Panc1 (cell line): ENCODE results near the gene TPCN1. TPM values are rescaled to one million over a fixed set of nuclear protein-coding genes. Genes with fewer than 3 reads are reported as not detected.
A peak's percentile ranks its signal among the peaks of the same experiment; 100 is the strongest.

Source experiments
- ATAC-seq: fragments of 200-7000 bp; cut with Tn5 transposase; 2 replicates; pipeline ENCODE4 v1.9.1; 2020; ENCODE audit warnings: mild to moderate bottlenecking, moderate library complexity
- BruUV-seq: library from RNA; stranded (reverse); fragments of 400-500 nt; replicated peaks from 2 replicates; lab custom pipeline; 2021; lab: Mats Ljungman, UMichigan
- CTCF ChIA-PET: fragments of 300-600 bp; sonication (Branson Sonifier 250); formaldehyde crosslinking; loops from one replicate; lab custom pipeline; 2022; ENCODE audit warnings: antibody characterized with exemption; lab: Charles Lee
- POLR2A ChIA-PET: fragments of 300-600 bp; sonication (Branson Sonifier 250); formaldehyde crosslinking; loops from one replicate; lab custom pipeline; 2022; ENCODE audit warnings: antibody characterized with exemption; lab: Charles Lee
- DNase-seq: peaks from one replicate; pipeline ENCODE4 v3.0.0-alpha.2; 2010; ENCODE audit warnings: low read depth, low spot score
- H3K27ac ChIP-seq: 2 replicates; pipeline ENCODE4 v1.5.1; 2011; ENCODE audit warnings: mild to moderate bottlenecking, low read length, inconsistent platforms
- H3K27me3 ChIP-seq: fragments of 200-500 bp; sonication (Bioruptor generic); 2 replicates; pipeline ENCODE4 v1.6.0; 2014; ENCODE audit warnings: low read length, inconsistent platforms; ENCODE audit not compliant: control insufficient read depth, insufficient read depth
- H3K36me3 ChIP-seq: fragments of 200-500 bp; sonication (Bioruptor generic); 2 replicates; pipeline ENCODE4 v1.5.1; 2014; ENCODE audit warnings: inconsistent platforms, mild to moderate bottlenecking, low read length, moderate library complexity; ENCODE audit not compliant: control insufficient read depth, insufficient read depth
- H3K4me1 ChIP-seq: 2 replicates; pipeline ENCODE4 v1.5.1; 2011; ENCODE audit warnings: inconsistent platforms, mild to moderate bottlenecking, low read length, moderate library complexity; ENCODE audit not compliant: control insufficient read depth, insufficient read depth
- H3K4me3 ChIP-seq, 2 experiments: 2 replicates each; pipeline ENCODE4 v1.5.1; 2011 to 2012; ENCODE audit warnings: low read depth in 2 of 2, low read length in 2 of 2, mild to moderate bottlenecking in 2 of 2, inconsistent platforms in 1 of 2, moderate library complexity in 1 of 2
- H3K9me3 ChIP-seq: fragments of 200-500 bp; sonication (Bioruptor generic); 2 replicates; pipeline ENCODE4 v1.5.1; 2014; ENCODE audit warnings: low read depth, mild to moderate bottlenecking, inconsistent platforms, low read length, moderate library complexity; ENCODE audit not compliant: control insufficient read depth, insufficient read depth
- POLR2AphosphoS5 ChIP-seq: IDR thresholded peaks from 2 replicates; pipeline ENCODE4 v1.6.1; 2012; ENCODE audit warnings: mild to moderate bottlenecking, low read depth, low read length, moderate library complexity
- REST ChIP-seq, 2 experiments: IDR thresholded peaks; 2 replicates each; pipeline ENCODE4 v1.6.1; 2011 to 2012; ENCODE audit warnings: low read depth in 2 of 2, control low read depth in 1 of 2, low read length in 1 of 2, mild to moderate bottlenecking in 1 of 2, moderate library complexity in 1 of 2; ENCODE audit not compliant: insufficient read depth in 1 of 2
- SIN3A ChIP-seq: IDR thresholded peaks from 2 replicates; pipeline ENCODE4 v1.6.1; 2012; ENCODE audit warnings: low read depth, mild to moderate bottlenecking, low read length, moderate library complexity, borderline replicate concordance; ENCODE audit not compliant: insufficient read depth
- TCF7L2 ChIP-seq: IDR thresholded peaks from 2 replicates; pipeline ENCODE4 v1.6.1; 2011; ENCODE audit warnings: mild to moderate bottlenecking, low read depth, low read length, inconsistent platforms
- in situ Hi-C: cut with HindIII; loops from 2 replicates; pipeline ENCODE4 v1.10.0; 2016; ENCODE audit warnings: low sequenced_read_pairs, low pct_unique_long_range_greater_than_20kb
- intact Hi-C: fragments of 100-400 bp; cut with micrococcal nuclease; formaldehyde crosslinking; loops from one replicate; pipeline ENCODE4 v1.10.0; 2022; ENCODE audit not compliant: unreplicated experiment
- total RNA-seq: library from RNA; stranded (reverse); gene quantifications from one replicate; pipeline ENCODE4 v1.2.1, GENCODE V29; 2021; ENCODE audit not compliant: unreplicated experiment
- TF ChIP-seq, protein P1 (sequence below): fragments of 450-650 bp; IDR thresholded peaks from 2 replicates; pipeline ENCODE4 v1.5.1; 2017; ENCODE audit warnings: mild to moderate bottlenecking

TPCN1 gene
- total RNA-seq, 1 experiment from 2014 or later, result 75.2 TPM

DNA sequence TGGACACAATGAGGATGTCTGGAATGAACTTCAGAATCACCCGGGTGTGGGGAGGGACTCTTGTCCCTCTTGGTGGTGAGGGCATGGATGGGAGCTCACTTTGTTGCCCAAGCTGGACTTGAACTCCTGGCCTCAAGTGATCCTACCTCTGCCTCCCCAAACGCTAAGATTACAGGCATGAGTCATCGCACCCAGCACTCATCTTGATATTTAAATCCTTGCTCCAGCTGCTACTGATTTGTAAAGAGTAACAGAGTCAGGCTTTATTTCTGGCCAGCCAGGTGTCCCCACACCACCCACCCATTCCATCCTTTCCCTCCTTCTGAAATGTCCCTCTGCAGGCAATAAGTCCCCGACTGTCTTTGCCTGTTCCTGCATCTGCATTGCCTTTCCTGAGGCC, 40.9 kb upstream of the TPCN1 start:
- ATAC-seq, result no peak
- no peak for DNase-seq
- Histone ChIP-seq H3K4me3 (no peak overlapping the region), H3K27me3 (no peaks in the 10 kb centered on the region), H3K36me3 (peaks cover 13% of the 10 kb centered on the region), H3K9me3 (no peaks in the 10 kb centered on the region), H3K27ac (no peak overlapping the region), H3K4me1 (no peaks in the 10 kb centered on the region)
- in situ Hi-C loops (no loop called here), intact Hi-C loops (no loop called here)
- CTCF ChIA-PET, result no interaction called here
- BruUV-seq, result no TSS peak
- POLR2A ChIA-PET, result no interaction called here
- TF ChIP-seq, protein P1, sequence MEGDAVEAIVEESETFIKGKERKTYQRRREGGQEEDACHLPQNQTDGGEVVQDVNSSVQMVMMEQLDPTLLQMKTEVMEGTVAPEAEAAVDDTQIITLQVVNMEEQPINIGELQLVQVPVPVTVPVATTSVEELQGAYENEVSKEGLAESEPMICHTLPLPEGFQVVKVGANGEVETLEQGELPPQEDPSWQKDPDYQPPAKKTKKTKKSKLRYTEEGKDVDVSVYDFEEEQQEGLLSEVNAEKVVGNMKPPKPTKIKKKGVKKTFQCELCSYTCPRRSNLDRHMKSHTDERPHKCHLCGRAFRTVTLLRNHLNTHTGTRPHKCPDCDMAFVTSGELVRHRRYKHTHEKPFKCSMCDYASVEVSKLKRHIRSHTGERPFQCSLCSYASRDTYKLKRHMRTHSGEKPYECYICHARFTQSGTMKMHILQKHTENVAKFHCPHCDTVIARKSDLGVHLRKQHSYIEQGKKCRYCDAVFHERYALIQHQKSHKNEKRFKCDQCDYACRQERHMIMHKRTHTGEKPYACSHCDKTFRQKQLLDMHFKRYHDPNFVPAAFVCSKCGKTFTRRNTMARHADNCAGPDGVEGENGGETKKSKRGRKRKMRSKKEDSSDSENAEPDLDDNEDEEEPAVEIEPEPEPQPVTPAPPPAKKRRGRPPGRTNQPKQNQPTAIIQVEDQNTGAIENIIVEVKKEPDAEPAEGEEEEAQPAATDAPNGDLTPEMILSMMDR, result no peak
- TF ChIP-seq SIN3A, result no peak

GRCh38 chr12:113181975-113182374, 39.3 kb upstream of the TPCN1 start:
- Histone ChIP-seq H3K27me3 (no peaks in the 10 kb centered on the region), H3K9me3 (no peaks in the 10 kb centered on the region), H3K4me1 (peaks cover 10% of the 10 kb centered on the region), H3K36me3 (peaks cover 15% of the 10 kb centered on the region), H3K4me3 (no peak overlapping the region), H3K27ac (no peak overlapping the region)
- no TSS peak for BruUV-seq
- no peak for DNase-seq
- TF ChIP-seq REST (IDR thresholded peaks at IDR 0.05; ENCODE audit: insufficient read depth in 1 of 2, low read depth in 2 of 2, low read length in 1 of 2), result no peak
- intact Hi-C loops, result no loop called here
- in situ Hi-C loops, result no loop called here
- ChIA-PET CTCF (no interaction called here), POLR2A (no interaction called here)
- no peak for ATAC-seq

GRCh38 chr12:113183030-113183589, 38.2 kb upstream of the TPCN1 start:
- Histone ChIP-seq H3K27ac (no peak overlapping the region), H3K9me3 (no peaks in the 10 kb centered on the region), H3K36me3 (peaks cover 11% of the 10 kb centered on the region; the same call in 1 of the 2 replicates), H3K4me1 (peaks cover 14% of the 10 kb centered on the region), H3K27me3 (no peaks in the 10 kb centered on the region), H3K4me3 (no peak overlapping the region)
- CTCF ChIA-PET, result no interaction called here
- intact Hi-C loops (no loop called here), in situ Hi-C loops (no loop called here)
- ATAC-seq, result no peak
- TF ChIP-seq TCF7L2 (no peak), SIN3A (no peak), REST (IDR thresholded peaks at IDR 0.05; ENCODE audit: insufficient read depth in 1 of 2, low read depth in 2 of 2, low read length in 1 of 2) (no peak), POLR2AphosphoS5 (no peak)
- TF ChIP-seq, protein P1, result no peak
- POLR2A ChIA-PET, result interaction anchor here (0.7 kb wide), 1 partner anchor 43 kb away, joined by 10 read pairs; no protein-coding TSS in a partner anchor
- DNase-seq, result no peak
- TSS peak; percentile 84 for BruUV-seq
